Measurements from ENCODE around the gene ABO.
"Not testable (repeated sequence)": the region's sequence is repeated elsewhere in the genome, so short reads cannot be mapped to it uniquely, and the experiment has no call there.

The ABO gene

DNA sequence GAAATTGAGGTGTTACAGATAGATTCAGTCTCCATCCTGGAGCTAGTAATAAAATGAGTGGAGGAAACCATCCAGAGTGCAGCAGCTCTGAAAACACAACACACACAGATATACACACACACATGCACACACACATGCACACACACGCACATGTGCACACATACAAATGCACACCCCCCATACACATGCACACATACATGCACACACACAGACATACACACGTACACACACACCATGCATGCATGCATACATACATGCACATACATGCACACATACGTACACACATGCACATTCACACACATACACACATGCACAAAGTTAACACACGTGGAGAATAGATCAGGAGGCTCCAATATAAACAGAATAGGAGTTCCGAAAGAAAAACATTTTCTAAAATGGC lies 44.9 kb downstream of the ABO start:
- ChIA-PET POLR2A (no interaction called here), CTCF (interaction anchor here (2.7 kb wide), 1 partner anchor 9 kb away, joined by 14 read pairs; no protein-coding TSS in a partner anchor)
- H3K36me3 ChIP-seq (ENCODE audit: control insufficient read depth in 2 of 2, insufficient read depth in 1 of 2, low read length in 2 of 2) = no peaks in the 10 kb centered on the region
- H3K27ac ChIP-seq (ENCODE audit: extremely low read depth, low read depth, low read length) = no peak overlapping the region
- no peaks in the 10 kb centered on the region for H3K9me3 ChIP-seq (ENCODE audit: control insufficient read depth, insufficient read depth, low read depth, low read length)
- no peak overlapping the region for H3K4me3 ChIP-seq (ENCODE audit: low read depth, low read length)
- no peak for TF ChIP-seq ZNF184 (tag by site-specific recombination; IDR thresholded peaks at IDR 0.05)
- TF ChIP-seq, protein P1, sequence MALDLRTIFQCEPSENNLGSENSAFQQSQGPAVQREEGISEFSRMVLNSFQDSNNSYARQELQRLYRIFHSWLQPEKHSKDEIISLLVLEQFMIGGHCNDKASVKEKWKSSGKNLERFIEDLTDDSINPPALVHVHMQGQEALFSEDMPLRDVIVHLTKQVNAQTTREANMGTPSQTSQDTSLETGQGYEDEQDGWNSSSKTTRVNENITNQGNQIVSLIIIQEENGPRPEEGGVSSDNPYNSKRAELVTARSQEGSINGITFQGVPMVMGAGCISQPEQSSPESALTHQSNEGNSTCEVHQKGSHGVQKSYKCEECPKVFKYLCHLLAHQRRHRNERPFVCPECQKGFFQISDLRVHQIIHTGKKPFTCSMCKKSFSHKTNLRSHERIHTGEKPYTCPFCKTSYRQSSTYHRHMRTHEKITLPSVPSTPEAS (tag by site-specific recombination; IDR thresholded peaks at IDR 0.05) = peak; percentile 80
- no peaks in the 10 kb centered on the region for H3K4me1 ChIP-seq (ENCODE audit: control insufficient read depth, insufficient read depth, low read length)

DNA sequence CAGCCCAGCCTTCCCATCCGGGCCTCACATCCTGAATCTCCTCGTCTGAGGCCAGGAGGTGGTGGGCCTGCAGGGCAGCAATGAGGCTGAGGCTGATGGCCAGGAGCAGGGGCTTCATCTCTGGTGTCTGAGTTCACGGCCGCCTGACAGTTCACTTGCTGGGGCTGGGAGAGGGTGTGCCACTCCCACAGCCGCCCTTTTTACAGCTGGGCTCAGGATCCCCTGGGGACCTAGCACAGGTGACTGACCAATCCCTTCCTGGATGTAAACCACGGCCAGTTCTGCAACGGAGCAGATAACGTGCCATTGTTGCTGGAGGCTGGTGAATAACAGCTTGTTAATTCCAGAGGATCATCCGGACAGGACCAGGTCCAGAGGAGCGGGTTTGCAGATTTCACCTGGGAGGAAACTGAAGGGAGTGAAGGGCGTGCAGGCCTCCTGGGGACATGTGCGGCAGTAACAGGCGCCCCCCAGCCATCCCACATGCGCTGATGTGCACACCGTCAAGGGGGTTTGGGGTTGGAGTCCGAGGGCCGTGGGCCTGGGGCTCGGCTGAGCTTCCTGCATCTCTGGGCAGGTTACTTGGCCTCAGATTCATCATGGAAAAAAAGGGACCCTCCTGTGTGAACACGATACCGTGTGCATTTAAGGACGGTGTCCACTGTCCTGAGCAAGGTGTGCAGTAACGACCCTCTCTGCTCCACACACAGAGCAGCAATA lies 46.4 kb downstream of the ABO start:
- CTCF ChIA-PET = interaction anchor here (2.7 kb wide), 1 partner anchor 10 kb away, joined by 14 read pairs; no protein-coding TSS in a partner anchor
- H3K36me3 ChIP-seq (ENCODE audit: control insufficient read depth in 2 of 2, insufficient read depth in 1 of 2, low read length in 2 of 2); H3K4me3 ChIP-seq (ENCODE audit: low read depth, low read length); H3K9me3 ChIP-seq (ENCODE audit: control insufficient read depth, insufficient read depth, low read depth, low read length); H3K4me1 ChIP-seq (ENCODE audit: control insufficient read depth, insufficient read depth, low read length); POLR2A ChIA-PET; H3K27ac ChIP-seq (ENCODE audit: extremely low read depth, low read depth, low read length): not testable (repeated sequence)

DNA sequence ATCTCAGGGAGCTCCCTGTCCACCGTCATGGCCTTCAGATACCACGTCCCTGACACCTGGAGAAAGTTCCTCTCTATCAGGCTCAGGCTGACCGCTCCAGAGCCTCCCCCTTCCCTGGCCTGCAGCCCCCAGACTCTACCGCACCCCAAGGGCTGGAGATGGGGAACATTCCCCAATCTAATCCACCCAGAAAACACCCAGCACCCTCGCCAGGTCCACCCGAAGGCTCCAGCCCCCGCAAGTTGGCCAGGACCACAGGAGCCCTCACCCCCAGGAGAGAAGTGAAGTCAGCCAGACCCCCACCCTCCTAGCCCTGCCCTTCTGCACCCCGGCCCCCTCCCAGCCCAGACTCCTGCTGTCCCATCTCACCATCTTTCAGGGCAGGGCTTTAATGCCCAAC lies 47.0 kb downstream of the ABO start:
- CTCF ChIA-PET = interaction anchor here (0.7 to 2.7 kb wide), 2 partner anchors 11 to 42 kb away, joined by 3 to 14 read pairs; no protein-coding TSS in a partner anchor
- H3K27ac ChIP-seq (ENCODE audit: extremely low read depth, low read depth, low read length); H3K4me1 ChIP-seq (ENCODE audit: control insufficient read depth, insufficient read depth, low read length); H3K9me3 ChIP-seq (ENCODE audit: control insufficient read depth, insufficient read depth, low read depth, low read length); H3K36me3 ChIP-seq (ENCODE audit: control insufficient read depth in 2 of 2, insufficient read depth in 1 of 2, low read length in 2 of 2); POLR2A ChIA-PET; H3K4me3 ChIP-seq (ENCODE audit: low read depth, low read length): not testable (repeated sequence)

DNA sequence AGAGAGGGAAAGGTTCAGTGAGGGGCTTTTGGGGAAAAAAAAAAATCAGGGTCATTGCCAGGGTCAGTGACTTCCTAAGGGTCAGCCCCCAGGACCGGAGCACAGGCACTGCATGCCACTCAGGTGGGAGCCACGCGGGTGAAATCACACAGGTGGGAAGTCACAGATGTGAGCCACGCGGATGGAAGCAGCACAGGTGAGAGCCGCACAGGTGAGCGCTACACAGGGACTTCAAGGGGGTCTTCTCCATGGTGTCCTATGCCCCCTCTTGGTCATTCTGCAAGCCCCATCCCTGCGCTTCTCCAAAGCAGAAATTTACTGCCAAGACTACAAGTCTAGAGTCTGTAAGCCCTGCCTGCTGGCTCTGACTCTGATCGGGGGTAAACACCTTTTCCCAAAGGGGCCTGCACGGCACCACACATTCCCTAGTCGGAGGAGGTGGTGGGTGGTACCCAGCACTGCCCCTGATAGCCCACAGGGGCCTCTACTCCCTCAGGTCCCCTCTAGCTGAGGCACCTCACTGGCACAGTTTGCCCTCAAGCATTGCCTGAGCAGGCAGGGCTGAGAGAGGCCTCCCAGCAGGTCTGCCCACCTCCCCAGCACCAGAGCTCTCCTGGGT lies 47.6 kb downstream of the ABO start:
- Histone ChIP-seq H3K4me1 (ENCODE audit: control insufficient read depth, insufficient read depth, low read length) (no peaks in the 10 kb centered on the region), H3K9me3 (ENCODE audit: control insufficient read depth, insufficient read depth, low read depth, low read length) (no peaks in the 10 kb centered on the region), H3K36me3 (ENCODE audit: control insufficient read depth in 2 of 2, insufficient read depth in 1 of 2, low read length in 2 of 2) (no peaks in the 10 kb centered on the region), H3K4me3 (ENCODE audit: low read depth, low read length) (no peak overlapping the region), H3K27ac (ENCODE audit: extremely low read depth, low read depth, low read length) (no peak overlapping the region)
- CTCF ChIA-PET = interaction anchor here (0.7 kb wide), 1 partner anchor 42 kb away, joined by 3 read pairs; no protein-coding TSS in a partner anchor
- POLR2A ChIA-PET = no interaction called here
- TF ChIP-seq BCL11B (tag by site-specific recombination; IDR thresholded peaks at IDR 0.05; ENCODE audit: low read depth) = no peak
- TF ChIP-seq ZNF548 (tag by site-specific recombination; IDR thresholded peaks at IDR 0.05) = no peak
- no peak for TF ChIP-seq ZNF274 (IDR thresholded peaks at IDR 0.05; ENCODE audit: low read length)
- TF ChIP-seq ZNF274 (tag by site-specific recombination; IDR thresholded peaks at IDR 0.05; ENCODE audit: borderline replicate concordance) = no peak
- TF ChIP-seq, protein P2, sequence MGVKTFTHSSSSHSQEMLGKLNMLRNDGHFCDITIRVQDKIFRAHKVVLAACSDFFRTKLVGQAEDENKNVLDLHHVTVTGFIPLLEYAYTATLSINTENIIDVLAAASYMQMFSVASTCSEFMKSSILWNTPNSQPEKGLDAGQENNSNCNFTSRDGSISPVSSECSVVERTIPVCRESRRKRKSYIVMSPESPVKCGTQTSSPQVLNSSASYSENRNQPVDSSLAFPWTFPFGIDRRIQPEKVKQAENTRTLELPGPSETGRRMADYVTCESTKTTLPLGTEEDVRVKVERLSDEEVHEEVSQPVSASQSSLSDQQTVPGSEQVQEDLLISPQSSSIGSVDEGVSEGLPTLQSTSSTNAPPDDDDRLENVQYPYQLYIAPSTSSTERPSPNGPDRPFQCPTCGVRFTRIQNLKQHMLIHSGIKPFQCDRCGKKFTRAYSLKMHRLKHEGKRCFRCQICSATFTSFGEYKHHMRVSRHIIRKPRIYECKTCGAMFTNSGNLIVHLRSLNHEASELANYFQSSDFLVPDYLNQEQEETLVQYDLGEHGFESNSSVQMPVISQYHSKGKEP (tag by site-specific recombination; IDR thresholded peaks at IDR 0.05) = no peak
- no peak for TF ChIP-seq EGR2 (tag by site-specific recombination; IDR thresholded peaks at IDR 0.05; ENCODE audit: low read depth)
- TF ChIP-seq, protein P3, sequence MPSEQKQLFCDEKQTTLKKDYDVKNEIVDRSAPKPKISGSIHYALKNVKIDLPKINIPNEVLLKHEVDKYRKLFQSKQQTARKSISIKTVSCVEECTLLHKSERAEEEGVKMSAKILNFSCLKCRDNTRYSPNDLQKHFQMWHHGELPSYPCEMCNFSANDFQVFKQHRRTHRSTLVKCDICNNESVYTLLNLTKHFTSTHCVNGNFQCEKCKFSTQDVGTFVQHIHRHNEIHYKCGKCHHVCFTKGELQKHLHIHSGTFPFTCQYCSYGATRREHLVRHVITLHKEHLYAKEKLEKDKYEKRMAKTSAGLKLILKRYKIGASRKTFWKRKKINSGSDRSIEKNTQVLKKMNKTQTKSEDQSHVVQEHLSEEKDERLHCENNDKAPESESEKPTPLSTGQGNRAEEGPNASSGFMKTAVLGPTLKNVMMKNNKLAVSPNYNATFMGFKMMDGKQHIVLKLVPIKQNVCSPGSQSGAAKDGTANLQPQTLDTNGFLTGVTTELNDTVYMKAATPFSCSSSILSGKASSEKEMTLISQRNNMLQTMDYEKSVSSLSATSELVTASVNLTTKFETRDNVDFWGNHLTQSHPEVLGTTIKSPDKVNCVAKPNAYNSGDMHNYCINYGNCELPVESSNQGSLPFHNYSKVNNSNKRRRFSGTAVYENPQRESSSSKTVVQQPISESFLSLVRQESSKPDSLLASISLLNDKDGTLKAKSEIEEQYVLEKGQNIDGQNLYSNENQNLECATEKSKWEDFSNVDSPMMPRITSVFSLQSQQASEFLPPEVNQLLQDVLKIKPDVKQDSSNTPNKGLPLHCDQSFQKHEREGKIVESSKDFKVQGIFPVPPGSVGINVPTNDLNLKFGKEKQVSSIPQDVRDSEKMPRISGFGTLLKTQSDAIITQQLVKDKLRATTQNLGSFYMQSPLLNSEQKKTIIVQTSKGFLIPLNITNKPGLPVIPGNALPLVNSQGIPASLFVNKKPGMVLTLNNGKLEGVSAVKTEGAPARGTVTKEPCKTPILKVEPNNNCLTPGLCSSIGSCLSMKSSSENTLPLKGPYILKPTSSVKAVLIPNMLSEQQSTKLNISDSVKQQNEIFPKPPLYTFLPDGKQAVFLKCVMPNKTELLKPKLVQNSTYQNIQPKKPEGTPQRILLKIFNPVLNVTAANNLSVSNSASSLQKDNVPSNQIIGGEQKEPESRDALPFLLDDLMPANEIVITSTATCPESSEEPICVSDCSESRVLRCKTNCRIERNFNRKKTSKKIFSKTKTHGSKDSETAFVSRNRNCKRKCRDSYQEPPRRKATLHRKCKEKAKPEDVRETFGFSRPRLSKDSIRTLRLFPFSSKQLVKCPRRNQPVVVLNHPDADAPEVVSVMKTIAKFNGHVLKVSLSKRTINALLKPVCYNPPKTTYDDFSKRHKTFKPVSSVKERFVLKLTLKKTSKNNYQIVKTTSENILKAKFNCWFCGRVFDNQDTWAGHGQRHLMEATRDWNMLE (tag by site-specific recombination; conservative IDR thresholded peaks at IDR 0.05; ENCODE audit: low read depth) = no peak
- no peak for TF ChIP-seq ZNF239 (tag by site-specific recombination; IDR thresholded peaks at IDR 0.05)
- TF ChIP-seq ZNF521 (tag by site-specific recombination; IDR thresholded peaks at IDR 0.05) = no peak
- no peak for TF ChIP-seq BCL11A (tag by site-specific recombination; IDR thresholded peaks at IDR 0.05; ENCODE audit: low read depth)
- TF ChIP-seq, protein P4, sequence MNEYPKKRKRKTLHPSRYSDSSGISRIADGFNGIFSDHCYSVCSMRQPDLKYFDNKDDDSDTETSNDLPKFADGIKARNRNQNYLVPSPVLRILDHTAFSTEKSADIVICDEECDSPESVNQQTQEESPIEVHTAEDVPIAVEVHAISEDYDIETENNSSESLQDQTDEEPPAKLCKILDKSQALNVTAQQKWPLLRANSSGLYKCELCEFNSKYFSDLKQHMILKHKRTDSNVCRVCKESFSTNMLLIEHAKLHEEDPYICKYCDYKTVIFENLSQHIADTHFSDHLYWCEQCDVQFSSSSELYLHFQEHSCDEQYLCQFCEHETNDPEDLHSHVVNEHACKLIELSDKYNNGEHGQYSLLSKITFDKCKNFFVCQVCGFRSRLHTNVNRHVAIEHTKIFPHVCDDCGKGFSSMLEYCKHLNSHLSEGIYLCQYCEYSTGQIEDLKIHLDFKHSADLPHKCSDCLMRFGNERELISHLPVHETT (tag by site-specific recombination; IDR thresholded peaks at IDR 0.05) = no peak
- TF ChIP-seq, protein P1 (tag by site-specific recombination; IDR thresholded peaks at IDR 0.05) = no peak
- no peak for TF ChIP-seq ZNF16 (tag by site-specific recombination; IDR thresholded peaks at IDR 0.05; ENCODE audit: low read depth)
- no peak for TF ChIP-seq ZFP69B (tag by site-specific recombination; IDR thresholded peaks at IDR 0.05)
